GM20431 (cell line): Measurements from ENCODE around the gene ANAPC7.
"Not testable (repeated sequence)": the region's sequence is repeated elsewhere in the genome, so short reads cannot be mapped to it uniquely, and the experiment has no call there.

ENCODE experiments used
- in situ Hi-C: fragments of 300-500 bp; cut with MseI, MboI; formaldehyde crosslinking; loops from one replicate; pipeline ENCODE4 v1.15.0; 2020; ENCODE audit warnings: low sequenced_read_pairs; ENCODE audit not compliant: unreplicated experiment

Gene ANAPC7

GRCh38 chr12:110403146-110403975, at the start of gene ANAPC7:
Gene ANAPC7 (minus strand): TSS chr12:110403708. CDS start chr12:110403627, 81 bp downstream.
- in situ Hi-C loops: no loop called here

GRCh38 chr12:110451263-110451662, 47.8 kb upstream of the ANAPC7 start:
- in situ Hi-C loops: no loop called here

GRCh38 chr12:110449799-110450497, 46.4 kb upstream of the ANAPC7 start, which contains the start of gene ARPC3:
Gene ARPC3 (minus strand): TSS chr12:110450337. CDS start chr12:110450260, 77 bp downstream.
- in situ Hi-C loops: no loop called here

- in situ Hi-C loops: no loop called here
Observed at GRCh38 chr12:110444455-110444854, 40.9 kb upstream of the ANAPC7 start.

GRCh38 chr12:110436231-110436630, 32.7 kb upstream of the ANAPC7 start:
- in situ Hi-C loops: no loop called here

GRCh38 chr12:110431957-110432587, 28.6 kb upstream of the ANAPC7 start:
- in situ Hi-C loops: no loop called here

GRCh38 chr12:110429676-110430075, 26.2 kb upstream of the ANAPC7 start:
- in situ Hi-C loops: not testable (repeated sequence)

GRCh38 chr12:110426406-110426805, 22.9 kb upstream of the ANAPC7 start:
- in situ Hi-C loops: no loop called here

- in situ Hi-C loops: no loop called here
Observed at GRCh38 chr12:110424237-110424636, 20.7 kb upstream of the ANAPC7 start.

GRCh38 chr12:110421701-110422100, 18.2 kb upstream of the ANAPC7 start:
- in situ Hi-C loops: no loop called here

- in situ Hi-C loops: no loop called here
Observed at GRCh38 chr12:110421159-110421661, 17.7 kb upstream of the ANAPC7 start.

- in situ Hi-C loops: not testable (repeated sequence)
Observed at GRCh38 chr12:110420644-110421043, 17.1 kb upstream of the ANAPC7 start.

GRCh38 chr12:110417113-110417512, 13.6 kb upstream of the ANAPC7 start:
- in situ Hi-C loops: not testable (repeated sequence)

GRCh38 chr12:110410086-110410485, 6.6 kb upstream of the ANAPC7 start:
- in situ Hi-C loops: not testable (repeated sequence)

- in situ Hi-C loops: not testable (repeated sequence)
Observed at GRCh38 chr12:110405126-110405662, 1.7 kb upstream of the ANAPC7 start.

- in situ Hi-C loops: no loop called here
Observed at GRCh38 chr12:110403976-110404682, 621 bp upstream of the ANAPC7 start.

- in situ Hi-C loops: no loop called here
Observed at GRCh38 chr12:110382683-110383082, 20.8 kb downstream of the ANAPC7 start.

- in situ Hi-C loops: no loop called here
Observed at GRCh38 chr12:110379631-110380030, 23.9 kb downstream of the ANAPC7 start.

- in situ Hi-C loops: no loop called here
Observed at GRCh38 chr12:110379197-110379596, 24.3 kb downstream of the ANAPC7 start.
